GM18505 (cell line): Measurements from ENCODE around the gene CDYL.
"Not testable (repeated sequence)": the region's sequence is repeated elsewhere in the genome, so short reads cannot be mapped to it uniquely, and the experiment has no call there.

Experiments used
- ATAC-seq: cut with Tn5 transposase; IDR thresholded peaks from one replicate; pipeline ENCODE4 v1.9.1; 2021; ENCODE audit not compliant: unreplicated experiment
- POLR2A ChIP-seq: IDR thresholded peaks from 4 replicates; pipeline ENCODE4 v1.6.1; 2011; ENCODE audit warnings: borderline replicate concordance; ENCODE audit not compliant: insufficient read depth, insufficient read length; ENCODE audit errors: extremely low read depth

Gene CDYL

GRCh38 chr6:4849226-4850022 lies 73.2 kb downstream of the CDYL start:
- TF ChIP-seq POLR2A, result no peak
- ATAC-seq, result no peak

GRCh38 chr6:4851035-4851434 lies 74.8 kb downstream of the CDYL start:
- no peak for ATAC-seq
- no peak for TF ChIP-seq POLR2A

GRCh38 chr6:4852186-4852585 lies 76.0 kb downstream of the CDYL start:
- not testable (repeated sequence) for ATAC-seq

- no peak for ATAC-seq
- no peak for TF ChIP-seq POLR2A
Measured at GRCh38 chr6:4852938-4853337, 76.7 kb downstream of the CDYL start.

- ATAC-seq, result no peak
Measured at GRCh38 chr6:4853349-4853748, 77.1 kb downstream of the CDYL start.

GRCh38 chr6:4853782-4854511 lies 77.7 kb downstream of the CDYL start:
- ATAC-seq, result no peak
- TF ChIP-seq POLR2A, result no peak

More at GRCh38 chr6:4853349-4853748, 77.1 kb downstream of the CDYL start:
- TF ChIP-seq POLR2A, result no peak

- TF ChIP-seq POLR2A, result no peak
- no peak for ATAC-seq
Measured at GRCh38 chr6:4856785-4857184, 80.6 kb downstream of the CDYL start.

GRCh38 chr6:4858194-4859015 lies 82.2 kb downstream of the CDYL start:
- no peak for TF ChIP-seq POLR2A
- no peak for ATAC-seq

GRCh38 chr6:4860387-4860786 lies 84.2 kb downstream of the CDYL start:
- no peak for ATAC-seq
- TF ChIP-seq POLR2A, result no peak

GRCh38 chr6:4861564-4861963 lies 85.4 kb downstream of the CDYL start:
- no peak for TF ChIP-seq POLR2A
- ATAC-seq, result no peak

GRCh38 chr6:4864519-4864918 lies 88.3 kb downstream of the CDYL start:
- no peak for ATAC-seq
- TF ChIP-seq POLR2A, result no peak

GRCh38 chr6:4865006-4865405 lies 88.8 kb downstream of the CDYL start:
- not testable (repeated sequence) for ATAC-seq

GRCh38 chr6:4870821-4871494 lies 94.8 kb downstream of the CDYL start:
- no peak for TF ChIP-seq POLR2A
- ATAC-seq, result no peak
